NCI-H524 (cell line): ENCODE results near the gene TXN2.

Experiments used
- DNase-seq, 2 experiments: peaks; one replicate each; lab custom pipeline; 2025; lab: John Stamatoyannopoulos, UW

The TXN2 gene

DNA sequence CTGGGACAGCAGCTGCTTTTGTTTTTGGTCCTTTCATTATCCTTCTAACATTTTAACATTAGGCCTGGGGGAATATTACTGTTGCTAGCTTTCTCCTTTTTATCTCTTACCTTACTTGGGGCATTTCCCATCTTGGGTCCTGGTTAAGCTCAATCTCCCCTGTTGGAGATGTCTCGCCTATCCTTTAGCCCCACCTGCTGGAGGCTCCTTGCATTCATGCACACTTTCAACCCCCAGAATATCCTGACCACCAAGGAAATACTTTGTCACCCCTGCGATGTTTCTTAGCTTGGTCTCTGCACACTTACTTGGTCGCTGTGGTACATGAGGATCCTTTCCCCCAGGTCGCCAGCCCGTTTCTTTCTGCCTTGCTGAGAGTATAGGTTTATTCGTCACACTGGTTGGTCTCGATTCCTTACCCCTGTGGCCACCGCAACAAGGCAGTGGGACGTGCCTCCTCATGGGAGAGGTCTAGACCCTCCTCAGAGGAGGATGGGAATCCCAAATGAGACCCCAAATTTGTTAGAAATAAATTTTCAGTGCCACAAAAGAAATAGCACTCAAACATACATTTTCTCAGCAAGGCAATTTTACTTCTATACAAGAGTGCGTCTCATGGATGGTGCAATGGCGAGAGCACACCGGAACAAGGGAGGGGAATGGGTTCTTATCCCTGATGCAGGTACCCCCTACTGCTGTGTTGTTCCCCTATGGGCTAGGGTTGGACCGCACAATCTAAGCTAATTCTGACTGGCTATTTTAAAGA, 5.4 kb upstream of the TXN2 start:
- DNase-seq = peak; percentile 40 to 60

DNA sequence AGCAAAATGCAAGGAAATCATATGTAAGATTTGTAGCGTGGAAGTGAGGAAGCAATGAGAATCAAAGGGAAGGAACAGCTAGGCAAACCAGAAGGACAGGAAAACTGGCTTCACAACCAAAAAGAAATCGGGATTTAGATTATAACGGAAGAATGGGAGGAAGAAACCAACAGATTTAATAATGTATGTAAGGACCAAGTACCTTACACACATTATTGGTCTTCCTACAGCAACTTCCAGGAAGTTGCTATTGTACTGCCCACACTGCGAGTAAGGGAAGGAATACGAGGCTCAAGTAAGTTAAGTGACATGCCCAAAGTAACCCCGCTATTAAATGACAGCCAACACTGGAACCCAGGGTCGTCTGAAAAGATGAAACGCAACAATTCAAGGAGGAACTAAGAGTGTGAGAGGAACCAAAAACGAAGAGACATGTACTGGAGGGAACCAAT, 473 bp downstream of the TXN2 start:
- no peak for DNase-seq

DNA sequence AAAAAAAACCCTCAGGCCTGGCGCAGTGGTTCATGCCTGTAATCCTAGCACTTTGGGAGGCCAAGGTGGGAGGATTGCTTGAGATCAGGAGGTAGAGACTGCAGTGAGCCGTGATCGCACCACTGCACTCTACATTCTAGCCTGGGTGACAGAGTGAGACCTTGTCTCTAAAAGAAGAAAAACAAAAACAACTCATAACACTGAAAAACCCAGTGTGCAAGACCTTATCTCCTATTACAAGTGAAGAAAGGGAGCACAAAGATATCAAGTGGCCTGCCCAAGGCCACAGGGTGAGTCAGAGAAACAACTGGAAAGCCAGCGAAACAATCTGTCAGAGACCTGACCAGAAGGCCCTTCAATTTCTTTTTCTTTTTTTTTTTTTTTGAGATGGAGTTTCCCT, 2.5 kb downstream of the TXN2 start:
- DNase-seq = no peak

DNA sequence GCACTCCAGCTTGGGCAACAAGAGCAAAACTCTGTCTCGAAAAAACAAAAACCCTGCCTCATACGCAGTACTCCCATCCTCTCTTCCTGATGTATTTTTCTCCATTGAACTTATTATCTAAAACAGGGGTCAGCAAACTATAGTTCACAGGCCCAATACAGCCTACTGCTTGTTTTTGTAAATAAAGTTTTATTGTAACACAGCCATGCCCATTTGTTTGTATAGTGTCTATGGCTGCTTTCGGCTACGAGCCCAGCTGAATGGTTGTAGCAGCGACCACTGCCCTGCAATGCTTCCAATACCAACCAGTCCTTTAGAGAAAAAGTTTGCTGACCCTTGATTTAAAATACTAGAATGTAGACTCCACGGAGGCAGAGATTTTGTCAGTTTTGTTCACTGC, 6.1 kb downstream of the TXN2 start:
- DNase-seq = no peak

DNA sequence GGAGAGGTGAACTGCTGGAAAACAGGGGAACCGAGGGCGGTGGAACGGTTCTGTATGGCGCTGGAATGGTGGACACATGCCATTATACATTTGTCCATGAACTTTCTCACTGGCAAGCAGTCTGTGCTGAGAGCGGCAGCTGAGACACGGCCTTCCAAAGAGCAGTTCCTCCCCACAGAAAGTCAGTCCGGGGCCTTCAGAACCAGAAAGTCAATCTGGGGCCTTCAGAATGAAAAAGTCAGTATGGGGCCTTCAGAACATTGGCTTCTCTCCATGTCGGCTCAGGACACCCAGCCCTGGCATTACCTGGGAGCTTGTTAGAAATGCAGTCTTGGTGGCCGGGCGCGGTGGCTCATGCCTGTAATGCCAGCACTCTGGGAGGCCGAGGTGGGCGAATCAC, 8.8 kb downstream of the TXN2 start:
- DNase-seq = no peak

DNA sequence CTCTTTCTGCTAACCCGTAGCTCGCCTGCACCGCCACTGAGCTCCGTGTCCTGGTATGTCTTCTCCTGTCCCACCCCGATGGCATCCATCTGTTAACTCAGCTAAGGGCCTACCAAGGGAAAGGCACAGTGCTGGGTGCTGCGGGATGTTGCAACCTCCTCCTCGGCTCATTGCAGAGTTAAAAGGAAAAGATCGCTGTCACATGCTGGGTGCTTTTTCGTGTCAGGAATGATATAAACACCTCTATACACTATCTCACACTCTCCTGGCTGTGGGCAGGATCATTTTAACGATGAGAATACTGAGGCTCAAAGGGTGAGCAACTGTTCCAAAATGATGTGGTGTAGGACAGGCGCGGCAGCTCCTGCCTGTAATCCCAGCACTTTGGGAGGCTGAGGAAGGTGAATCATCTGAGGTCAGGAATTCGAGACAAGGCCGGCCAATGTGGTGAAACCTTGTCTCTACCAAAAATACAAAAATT, 10.1 kb downstream of the TXN2 start:
- DNase-seq = no peak

DNA sequence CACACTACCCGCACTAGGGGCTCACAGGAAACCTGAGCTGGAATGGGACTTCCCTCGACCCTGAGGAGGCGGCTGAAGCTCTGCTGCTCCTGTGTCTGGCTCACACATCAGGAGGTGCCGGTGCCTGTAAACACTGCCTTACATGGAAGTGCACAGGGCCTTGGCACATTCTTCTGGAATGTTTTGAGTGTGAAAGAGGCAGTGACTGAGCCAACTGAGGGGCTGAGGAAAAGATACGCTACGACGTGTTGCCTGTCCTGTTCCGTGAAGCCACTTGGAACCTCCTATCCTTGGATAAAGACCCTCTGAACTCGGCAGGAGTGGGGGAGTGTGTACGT, 10.5 kb downstream of the TXN2 start:
- DNase-seq = no peak

DNA sequence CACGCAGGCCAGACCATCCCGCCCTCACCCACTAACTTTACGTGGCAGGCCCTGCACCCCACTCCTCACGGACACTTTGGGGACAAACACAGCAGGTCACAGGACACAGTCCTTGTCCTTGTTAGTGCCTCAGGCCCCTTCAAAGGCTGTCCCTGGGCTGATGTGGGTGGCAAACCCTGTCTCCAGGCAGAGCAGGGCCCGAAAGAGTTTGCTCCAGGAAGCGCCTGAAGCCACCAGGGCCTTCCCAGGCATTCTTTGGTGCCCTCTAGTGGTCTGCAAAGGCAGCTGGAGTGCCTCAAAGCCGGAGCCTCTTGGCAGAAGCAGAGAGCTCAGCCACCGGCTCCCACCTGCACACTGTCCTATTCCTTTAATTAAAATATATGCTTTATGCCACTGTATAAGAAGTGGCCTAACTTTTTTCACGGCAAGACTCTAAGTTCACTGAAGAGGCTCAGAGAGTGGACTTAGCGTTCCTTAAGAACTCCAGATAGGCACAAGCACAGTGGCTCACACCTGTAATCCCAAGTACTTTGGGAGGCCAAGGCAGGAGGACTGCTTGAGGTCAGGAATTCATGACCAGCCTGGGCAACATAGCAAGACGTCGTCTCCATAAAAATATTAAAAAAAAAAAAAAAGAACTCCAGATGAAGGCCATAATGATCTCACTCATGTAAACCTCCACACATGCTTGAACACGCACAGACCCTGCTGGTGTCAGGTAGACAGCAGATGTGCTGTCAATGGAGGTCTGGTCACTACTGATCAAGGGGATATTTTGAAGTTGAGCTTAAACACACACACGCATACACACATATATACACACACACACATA, 11.1 kb downstream of the TXN2 start:
- peak; percentile 47 to 75 for DNase-seq

DNA sequence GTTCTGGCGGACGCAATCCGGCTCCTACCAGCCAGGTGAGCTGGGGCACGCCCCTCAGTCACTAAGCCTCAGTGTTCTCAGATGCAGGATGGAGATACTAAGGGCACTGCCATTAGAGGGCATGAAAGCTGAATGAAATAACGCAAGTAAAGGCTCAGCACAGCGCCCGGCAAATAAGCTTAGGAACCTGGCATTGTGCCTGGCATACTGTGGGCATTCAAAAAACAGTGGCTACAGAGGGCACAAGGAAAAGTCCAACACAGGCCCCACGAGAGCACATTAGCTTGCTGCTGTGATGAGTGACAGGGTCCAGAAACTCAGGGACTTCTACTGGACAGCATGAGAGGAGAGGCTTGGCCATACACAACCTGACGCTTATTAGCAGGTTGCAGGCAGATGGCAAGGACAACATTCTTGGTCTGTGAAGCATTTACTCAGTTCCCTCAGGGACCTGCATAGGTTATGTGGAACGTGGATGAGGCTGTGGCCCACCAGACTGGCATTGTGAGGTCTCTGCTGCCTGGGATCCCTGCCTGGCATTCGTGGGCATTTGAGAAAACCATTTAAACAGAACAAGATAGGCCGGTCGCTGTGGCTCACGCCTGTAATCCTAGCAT, 12.2 kb downstream of the TXN2 start:
- no peak for DNase-seq

DNA sequence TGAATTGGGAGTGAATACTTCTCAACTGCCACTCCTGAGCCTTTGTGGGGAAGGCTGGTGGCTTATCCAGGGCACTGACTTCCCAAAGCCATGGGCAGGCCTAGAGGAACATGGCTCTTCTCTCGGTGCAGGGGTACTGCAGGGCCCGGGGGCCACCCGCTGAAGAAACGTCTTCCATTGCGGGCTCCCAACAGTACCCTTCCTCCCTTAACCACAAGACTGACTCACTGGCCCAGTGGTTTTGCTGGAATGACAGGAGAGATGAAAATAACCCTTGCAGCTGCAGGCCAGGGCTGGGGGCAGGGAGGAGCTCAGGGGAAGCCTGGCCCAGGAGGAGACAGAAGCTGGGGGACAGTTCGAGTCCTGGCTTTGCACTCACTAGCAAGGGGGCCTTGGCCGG, 13.5 kb downstream of the TXN2 start:
- no peak for DNase-seq

DNA sequence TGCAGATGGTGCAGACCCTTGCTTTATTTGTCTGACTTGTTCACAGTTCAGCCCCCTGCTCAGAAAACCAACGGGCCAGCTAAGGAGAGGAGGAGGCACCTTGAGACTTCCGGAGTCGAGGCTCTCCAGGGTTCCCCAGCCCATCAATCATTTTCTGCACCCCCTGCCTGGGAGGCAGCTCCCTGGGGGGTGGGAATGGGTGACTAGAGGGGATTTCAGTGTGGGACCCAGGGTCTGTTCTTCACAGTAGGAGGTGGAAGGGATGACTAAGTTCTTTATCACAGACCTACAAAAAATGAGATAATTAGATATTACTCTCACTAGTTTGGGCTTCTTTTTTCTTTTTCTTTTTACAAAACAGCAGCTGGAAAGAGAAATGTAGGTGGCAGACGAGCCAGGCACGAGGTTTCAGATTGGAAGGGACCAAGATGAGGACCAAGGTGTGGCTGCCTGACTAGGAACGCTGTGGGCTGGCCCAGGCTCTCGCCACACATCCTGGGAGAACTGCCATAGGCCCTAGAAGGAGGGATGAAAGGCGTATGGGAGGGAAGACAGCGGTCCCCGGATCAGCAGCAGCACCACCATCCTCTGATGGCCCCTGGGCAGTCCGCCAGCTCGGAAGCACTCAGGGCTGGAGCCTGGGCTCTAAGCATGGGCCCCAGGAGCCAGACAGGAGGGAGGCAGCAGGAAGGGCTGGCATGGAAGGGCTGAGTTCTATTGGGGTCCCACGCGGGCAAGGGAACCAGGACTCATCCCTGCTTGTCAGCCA, 14.2 kb downstream of the TXN2 start:
- DNase-seq = no peak

DNA sequence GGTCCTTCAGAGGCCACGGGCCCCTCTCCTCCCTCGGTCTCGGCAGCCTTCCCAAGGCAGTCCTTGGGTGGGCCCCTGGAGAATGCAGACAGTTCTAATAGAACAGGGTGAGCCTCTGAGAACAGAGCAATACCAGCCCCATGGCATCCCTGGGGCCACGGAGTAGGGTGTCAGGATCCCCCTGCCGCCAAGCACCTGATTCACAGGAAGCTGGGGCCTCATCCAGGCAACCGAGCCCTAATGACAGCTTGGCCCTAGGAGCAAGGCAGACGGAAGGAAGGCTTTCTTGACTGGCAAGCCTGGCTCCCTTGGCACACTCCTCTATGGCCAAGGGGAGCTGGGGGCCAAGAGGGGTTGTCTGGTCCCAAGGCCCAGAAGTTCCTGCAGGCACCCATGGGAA, 15.2 kb downstream of the TXN2 start:
- DNase-seq = no peak

DNA sequence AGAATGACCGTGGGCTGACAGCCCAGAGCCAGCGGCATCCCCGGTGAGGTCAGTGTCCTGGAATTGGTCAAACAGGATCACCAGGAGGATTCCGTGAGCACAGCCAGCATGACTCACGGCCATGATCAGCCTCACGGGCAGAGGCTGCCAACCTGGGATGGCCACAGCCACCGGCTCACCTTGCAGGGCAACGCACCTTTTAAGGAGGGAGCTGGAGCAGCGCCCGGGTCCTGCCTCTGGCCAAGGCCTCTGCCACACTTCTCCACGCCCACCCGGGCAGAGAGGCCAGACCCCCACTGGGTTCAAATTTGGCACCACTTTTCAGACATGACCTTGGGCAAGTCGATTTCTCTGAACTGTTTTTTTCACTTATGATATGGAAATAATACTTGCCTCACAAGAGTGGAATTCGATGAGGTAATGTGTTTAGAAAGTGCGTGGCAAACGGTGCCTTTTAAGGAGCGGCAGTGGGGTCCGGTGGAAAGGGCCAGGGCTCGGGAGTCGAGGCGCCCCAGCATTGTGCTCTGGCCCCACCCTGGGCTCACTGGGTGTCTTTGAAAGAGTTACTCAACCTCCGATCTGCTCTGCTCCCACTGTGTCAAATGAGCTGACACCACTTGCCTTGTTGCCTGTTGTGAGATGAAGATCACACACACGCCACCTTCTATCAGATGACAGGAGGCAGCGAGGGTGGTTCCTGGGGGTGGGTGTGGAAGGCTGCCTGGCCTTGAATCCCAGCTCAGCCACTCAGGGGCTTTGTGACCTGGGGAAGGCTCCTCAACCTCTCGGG, 16.0 kb downstream of the TXN2 start:
- no peak for DNase-seq

DNA sequence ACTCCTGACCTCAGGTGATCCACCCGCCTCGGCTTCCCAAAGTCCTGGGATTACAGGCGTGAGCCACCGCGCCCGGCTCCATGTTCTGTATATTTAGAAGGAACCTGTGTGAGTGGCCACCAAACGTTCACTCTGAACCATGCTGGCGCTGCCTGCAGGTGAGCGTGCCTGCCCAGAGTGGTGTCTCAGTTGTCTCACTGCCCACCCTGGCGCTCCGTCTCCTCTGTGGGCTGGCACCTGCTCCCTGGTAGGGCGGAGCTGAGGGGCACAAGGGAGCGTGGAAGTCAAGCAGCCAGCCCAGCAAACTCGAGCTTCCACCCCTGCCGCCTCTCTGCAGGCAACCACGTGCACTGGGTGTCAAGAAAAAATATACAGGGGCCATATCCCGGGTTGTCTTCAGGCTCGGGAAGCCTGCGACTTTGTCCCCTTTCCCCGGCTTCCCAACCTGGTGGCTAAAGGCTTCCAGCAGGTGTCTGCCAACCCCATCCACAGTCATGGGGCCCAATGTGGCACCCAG, 16.7 kb downstream of the TXN2 start:
- DNase-seq = no peak

DNA sequence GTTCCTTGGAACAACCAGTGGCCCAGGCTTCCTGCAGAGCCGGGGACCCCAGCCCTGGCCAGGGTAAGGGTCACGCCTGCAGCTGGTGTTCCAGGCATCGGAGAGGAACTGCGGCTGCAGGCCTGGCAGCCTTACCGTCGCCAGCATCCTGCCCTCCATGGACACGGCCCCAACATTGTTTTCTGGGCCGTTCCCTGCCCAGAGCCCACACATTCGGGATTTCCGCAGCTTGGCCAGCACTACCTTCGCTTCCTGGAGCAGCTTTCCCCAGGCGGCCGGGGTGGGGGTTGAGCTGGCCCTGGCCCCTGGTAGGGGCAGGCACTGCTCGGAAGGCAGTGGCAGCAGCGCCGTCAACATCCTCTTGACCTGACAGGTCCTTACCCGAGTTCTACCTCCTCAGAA, 17.7 kb downstream of the TXN2 start:
- DNase-seq = no peak

DNA sequence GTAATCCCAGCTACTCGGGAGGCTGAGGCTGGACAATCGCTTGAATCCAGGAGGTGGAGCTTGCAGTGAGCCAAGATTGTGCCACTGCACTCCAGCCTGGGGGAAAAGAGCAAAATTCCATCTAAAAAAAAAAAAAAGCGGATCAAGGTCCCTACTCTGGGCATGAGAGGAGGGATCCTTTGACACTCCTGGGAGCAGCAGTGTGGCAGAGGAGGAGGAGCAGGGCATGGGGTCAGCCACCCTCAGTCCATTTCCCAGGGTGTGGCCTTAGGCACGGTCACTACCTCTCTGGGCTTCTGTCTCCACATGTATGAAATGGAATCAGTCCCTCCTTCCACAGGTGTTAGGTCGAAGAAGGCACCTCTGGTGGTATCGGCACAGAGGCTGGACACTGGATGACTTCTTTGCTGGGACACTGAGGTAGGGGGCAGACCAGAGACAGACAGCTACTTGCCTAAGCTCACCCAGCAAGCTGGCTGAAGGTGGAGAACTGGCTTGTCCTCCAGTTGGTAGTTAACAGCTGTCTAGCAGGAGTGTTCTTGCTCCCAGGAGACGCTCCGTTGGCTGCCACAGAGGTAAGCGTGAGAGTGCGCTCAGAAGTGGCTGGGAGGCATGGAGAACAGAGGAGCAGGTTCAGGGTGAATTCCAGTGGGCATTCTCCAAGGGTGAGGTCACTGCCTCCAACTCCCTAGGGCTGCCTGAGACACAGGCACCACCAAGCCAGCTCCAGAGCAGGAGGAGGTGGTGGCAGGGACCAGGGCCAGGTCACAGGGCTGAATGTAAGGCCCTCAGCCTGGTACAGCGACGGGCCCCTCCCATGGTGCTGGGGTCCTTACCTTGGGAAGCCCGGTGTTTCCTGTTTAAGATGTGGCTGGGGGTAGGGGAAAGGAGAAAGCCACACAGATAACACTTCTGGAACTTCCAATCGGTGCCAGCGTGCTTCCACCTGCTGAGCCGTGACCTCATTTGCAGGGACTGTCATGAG, 19.5 kb downstream of the TXN2 start:
- peak in 1 of 2 experiments; percentile 44 for DNase-seq

DNA sequence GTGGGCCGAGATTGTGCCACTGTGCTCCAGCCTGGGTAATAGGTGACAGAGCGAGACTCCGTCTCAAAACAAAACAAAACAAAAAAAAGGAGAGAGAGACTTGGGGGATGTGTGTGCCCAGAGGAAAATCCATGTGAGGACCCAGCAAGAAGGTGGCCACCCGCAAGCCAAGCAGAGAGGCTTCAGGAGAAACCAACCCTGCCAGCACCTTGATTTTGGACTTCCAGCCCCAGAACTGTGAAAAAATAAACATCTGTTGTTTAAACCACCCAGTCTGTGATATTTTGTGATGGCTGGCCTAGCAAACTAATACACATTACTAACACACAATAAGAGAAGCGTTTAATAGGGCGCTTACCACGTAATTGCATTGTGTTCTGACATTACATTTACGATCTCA, 21.2 kb downstream of the TXN2 start:
- DNase-seq = no peak

DNA sequence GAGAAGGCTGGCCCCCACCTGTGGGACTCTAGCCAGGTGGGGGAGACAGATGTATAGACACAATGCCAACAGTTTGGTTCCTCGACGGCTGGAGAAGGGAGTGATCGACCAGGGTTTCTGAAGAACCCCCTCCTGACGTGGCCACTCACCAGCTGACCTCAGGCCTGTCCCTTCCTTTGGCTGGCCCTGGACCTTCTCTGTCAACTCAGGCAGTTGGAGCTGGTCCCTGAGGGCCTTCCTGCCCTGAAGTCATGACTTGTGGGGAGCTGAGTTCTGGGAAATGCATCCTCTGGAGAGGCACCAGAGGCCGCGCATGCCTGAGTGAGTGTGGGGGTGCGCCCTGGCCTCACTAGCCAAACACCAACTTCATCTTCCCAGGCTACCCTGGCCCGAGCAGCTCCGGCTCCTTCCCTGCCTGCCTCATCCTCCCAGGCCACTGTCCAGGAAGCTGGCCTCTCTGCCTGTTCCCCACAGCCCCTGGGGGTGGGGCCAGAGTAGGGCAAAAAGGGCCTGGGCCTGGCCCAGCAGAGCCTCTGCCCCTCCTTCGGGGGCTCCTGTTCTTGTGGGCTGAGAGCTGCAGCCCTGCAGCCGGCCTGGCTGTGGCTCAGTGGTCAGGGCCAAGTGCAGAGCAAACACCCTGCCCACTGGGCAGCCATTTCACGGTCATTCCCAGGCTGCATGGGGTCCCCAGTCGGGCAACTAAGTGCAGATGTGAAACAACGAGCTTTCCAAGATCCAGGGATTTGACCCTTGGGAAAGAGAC, 23.6 kb downstream of the TXN2 start:
- DNase-seq = no peak

DNA sequence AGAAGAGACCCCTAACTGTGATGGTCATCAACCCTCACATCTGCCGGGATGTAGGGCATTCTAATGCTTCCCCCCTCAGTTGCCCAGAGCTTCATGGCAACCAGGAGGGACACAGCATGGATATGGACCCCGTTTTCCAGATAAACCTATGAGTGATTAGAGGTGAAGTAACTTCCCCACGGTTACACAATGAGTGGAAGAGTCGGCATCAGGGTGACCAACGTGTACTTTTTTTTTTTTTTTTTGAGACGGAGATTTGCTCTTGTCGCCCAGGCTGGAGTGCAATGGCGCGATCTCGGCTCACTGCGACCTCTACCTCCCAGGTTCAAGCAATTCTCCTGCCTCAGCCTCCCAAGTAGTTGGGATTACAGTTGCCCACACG, 25.0 kb downstream of the TXN2 start:
- no peak for DNase-seq
